HCT116 (cell line): ENCODE measurements around the gene SGK1.

Experiments used
- POLR2A ChIP-seq: IDR thresholded peaks from 2 replicates; pipeline ENCODE4 v1.7.0; 2011; ENCODE audit warnings: borderline replicate concordance; ENCODE audit not compliant: insufficient read depth, insufficient read length; ENCODE audit errors: extremely low read depth
- SP1 ChIP-seq: IDR thresholded peaks from 2 replicates; pipeline ENCODE4 v1.6.1; 2012; ENCODE audit warnings: low read depth
- TCF7L2 ChIP-seq: IDR thresholded peaks from 2 replicates; pipeline ENCODE4 v1.7.0; 2011; ENCODE audit warnings: borderline replicate concordance, inconsistent platforms; ENCODE audit not compliant: insufficient read depth, insufficient read length; ENCODE audit errors: extremely low read depth

DNA sequence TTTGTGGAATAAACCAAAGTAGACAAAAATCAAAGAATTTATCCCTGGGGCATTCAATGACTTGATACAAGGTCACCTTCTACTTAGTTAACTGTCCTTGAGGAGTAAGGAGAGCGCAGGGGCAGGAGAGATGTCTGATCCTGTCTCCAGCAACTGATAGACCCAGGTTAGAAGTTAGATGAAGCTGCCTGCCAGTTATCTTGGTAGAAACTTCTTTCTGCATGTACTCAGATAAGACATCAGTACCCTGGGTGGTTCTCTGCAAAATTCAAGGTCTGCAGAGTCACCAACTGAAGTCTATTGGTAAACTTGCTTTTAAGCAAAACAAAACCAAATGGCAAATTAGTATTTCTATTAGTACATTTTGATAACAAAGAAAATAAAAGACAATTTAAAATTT is 2.7 kb downstream of the SGK1 start:
- TF ChIP-seq POLR2A (no peak), TCF7L2 (no peak), SP1 (no peak)
